ENCODE data around the gene TRAPPC3.

TRAPPC3 gene

GRCh38 chr1:36089393-36090121 is 59.7 kb downstream of the TRAPPC3 start:
- in situ Hi-C loops (cut with MboI; ENCODE audit: low sequenced_read_pairs): loop anchor here (10.0 kb wide), 1 partner anchor 195 kb away; no protein-coding TSS in a partner anchor

- in situ Hi-C loops (cut with MboI; ENCODE audit: low sequenced_read_pairs): no loop called here
Observed at GRCh38 chr1:36088577-36089392, 60.5 kb downstream of the TRAPPC3 start, which contains the start of gene ADPRS. TSS of gene ADPRS (plus strand) at chr1:36088892. CDS start at chr1:36088905, 13 bp downstream.

GRCh38 chr1:36088265-36088576 is 61.1 kb downstream of the TRAPPC3 start:
- in situ Hi-C loops (cut with MboI; ENCODE audit: low sequenced_read_pairs): no loop called here

GRCh38 chr1:36087233-36088123 is 61.8 kb downstream of the TRAPPC3 start:
- in situ Hi-C loops (cut with MboI; ENCODE audit: low sequenced_read_pairs): no loop called here
